ENCODE measurements around the gene PIMREG.

- TF ChIP-seq CTCF (IDR thresholded peaks at IDR 0.05; ENCODE audit: low read depth, low read length, poor library complexity, severe bottlenecking), result no peak
- no peak for TF ChIP-seq EZH2phosphoT487 (IDR thresholded peaks at IDR 0.05; ENCODE audit: borderline replicate concordance, low read length)
Measured at GRCh38 chr17:6453279-6454024, 9.2 kb downstream of the PIMREG start.
